Left kidney (tissue), 2 donors: ENCODE data around the gene SLC7A8. TPM values are rescaled to one million over a fixed set of nuclear protein-coding genes. Genes with fewer than 3 reads are reported as not detected.

ENCODE experiments used
- DNase-seq: peaks from one replicate; pipeline ENCODE4 v3.0.0-alpha.2; 2013
- polyA plus RNA-seq: library from polyadenylated mRNA; unstranded; fragments of 120-200 nt; gene quantifications from one replicate; pipeline ENCODE4 v1.2.1, GENCODE V29; 2013; ENCODE audit not compliant: insufficient read length

SLC7A8 gene
- polyA plus RNA-seq, 1 donor: 92.4 TPM

DNA sequence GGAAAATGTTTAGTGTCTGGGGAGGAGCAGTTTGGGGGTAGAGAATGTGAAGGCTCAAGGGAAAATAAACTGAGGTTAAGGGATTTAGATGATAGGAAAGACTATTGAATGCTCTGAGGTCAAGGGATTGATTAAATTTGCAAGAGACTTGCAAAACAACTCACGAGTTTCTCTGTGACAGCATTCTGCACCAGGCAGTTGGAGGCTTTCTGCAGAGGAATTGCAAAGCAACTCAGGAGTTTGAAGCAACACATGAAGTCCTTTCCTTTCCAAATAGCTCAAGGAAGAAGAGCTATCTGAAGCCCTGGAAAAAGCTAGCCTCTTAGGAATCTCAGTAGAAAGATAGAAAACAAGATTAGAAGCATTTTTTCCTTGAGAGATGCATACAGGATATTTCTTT is 23.9 kb downstream of the SLC7A8 start:
- no peak for DNase-seq

DNA sequence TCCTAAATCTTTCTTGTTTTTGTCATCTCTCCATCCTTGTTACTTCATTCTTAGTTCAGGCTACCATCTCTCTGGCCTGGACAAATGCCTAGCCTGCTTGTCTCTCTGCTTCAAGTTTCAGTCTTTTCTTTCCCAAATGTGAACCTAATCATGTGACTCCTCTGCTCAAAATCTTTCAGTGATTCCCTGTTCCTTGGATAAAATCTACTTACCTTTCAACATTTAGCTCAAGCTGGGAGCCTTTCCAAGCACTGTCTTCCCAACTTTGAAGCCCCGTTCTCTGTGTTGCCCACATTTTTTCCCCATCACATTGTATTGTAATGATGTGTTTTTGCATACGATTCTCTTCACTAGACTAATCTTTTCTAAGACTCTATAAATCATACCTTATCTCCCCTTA is 24.7 kb downstream of the SLC7A8 start:
- no peak for DNase-seq

DNA sequence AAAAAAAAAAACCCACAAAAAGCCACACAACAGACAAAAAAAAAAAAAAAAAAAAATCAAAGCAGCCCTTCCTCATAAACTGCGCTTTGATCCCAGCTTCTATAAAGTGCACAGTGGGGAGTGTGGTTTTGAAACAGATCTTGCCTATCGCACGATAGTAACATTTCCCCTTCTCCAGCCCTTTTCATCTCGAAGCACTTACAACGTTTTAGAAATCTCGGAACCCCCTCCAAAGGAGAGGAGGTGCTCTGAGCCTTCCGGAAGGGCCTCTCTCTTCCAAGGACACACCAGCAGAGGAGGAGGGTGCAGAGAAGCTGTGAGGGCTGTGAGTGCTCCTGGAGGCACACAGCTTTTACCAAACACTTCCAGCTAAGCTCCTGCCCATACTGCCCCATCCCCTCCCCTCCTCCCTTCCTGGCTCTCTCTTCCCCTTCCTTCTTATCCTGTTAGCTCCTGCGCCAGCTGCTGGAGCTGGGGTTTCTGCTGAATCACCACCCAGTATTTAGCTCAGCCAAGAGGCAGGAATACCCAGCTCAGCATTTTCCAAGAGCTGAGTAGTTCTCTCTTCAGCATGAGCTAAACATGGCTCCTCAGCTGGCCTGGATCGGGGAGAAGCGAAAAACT is 28.4 kb downstream of the SLC7A8 start:
- DNase-seq: no peak

DNA sequence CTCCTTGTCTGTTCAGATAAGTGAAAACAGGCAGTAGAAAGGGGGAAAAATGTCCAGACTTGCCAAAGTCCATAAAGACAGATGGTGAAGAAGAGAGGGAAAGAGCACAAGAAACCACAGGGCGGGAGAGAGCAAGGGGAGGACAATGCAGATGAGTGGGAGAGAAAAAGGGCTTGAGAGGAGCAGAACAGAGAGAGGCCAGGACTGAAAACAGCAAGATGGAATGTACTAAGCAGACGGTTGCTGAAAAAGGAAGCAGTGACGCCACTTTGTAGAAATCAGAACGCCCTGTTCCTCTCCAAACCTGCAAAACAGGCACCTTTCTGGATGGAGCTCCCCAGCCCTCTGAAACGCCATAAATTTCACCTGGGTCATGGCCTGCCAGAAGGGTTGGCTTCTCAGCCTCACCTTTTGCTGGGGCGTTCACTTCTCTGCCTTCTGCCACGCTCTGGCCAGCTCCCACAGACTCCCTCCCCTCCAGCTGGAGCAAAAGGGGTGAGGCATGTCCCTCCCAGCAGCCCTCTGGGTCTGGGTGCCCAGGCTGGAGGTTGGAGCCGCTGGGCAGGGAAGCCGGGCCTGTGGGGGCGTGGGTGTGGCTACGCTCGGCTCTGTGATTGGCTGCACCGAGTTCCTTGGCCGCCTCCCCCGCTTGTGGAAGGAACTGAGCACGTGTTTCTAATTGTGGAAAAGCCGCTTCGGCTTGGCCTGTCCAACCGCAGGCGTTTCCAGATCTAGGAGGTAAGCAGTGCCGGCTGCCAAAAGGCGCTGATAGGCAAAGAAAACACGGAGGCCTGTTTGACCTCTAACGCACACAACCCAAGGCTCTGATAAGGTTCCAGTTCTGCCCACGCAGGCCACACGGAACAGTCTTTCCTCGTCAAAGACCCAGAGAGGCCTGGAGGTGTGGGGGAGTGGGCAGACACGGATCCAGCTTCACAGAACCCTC is 29.3 kb downstream of the SLC7A8 start:
- DNase-seq: no peak

DNA sequence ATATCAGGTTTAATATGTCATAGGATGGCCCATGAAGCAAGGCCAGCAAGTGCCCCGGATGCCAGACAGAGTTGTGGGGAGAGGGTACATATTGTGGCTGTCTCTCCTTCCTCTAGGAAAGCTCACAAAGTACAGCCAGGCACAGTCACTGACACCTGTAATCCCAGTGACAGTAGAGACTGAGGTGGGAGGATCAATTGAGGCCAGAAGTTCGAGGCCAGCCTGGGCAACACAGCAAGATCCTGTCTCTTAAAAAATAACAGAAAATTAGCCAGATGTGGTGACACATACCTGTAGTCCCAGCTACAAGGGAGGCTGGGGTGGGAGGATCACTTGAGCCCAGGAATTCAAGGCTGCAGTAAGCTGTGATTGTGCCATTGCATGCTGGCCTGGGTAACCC is 32.1 kb downstream of the SLC7A8 start:
- DNase-seq: no peak

DNA sequence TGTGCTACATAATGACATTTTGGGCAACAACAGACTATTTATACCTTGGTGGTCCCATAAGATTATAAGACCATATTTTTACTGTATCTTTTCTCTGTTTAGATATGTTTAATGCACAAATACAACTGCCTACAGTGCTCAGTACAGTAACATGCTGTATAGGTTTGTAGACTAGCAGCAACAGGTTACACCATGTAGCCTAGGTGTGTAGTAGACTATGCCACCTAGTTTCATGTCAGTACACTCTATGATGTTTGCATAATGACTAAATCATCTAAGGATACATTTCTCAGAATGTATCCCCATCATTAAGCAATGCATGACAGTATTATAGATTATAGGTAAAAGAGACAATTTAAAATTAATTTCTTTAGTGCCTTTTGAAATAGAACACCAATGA is 33.7 kb downstream of the SLC7A8 start:
- no peak for DNase-seq

DNA sequence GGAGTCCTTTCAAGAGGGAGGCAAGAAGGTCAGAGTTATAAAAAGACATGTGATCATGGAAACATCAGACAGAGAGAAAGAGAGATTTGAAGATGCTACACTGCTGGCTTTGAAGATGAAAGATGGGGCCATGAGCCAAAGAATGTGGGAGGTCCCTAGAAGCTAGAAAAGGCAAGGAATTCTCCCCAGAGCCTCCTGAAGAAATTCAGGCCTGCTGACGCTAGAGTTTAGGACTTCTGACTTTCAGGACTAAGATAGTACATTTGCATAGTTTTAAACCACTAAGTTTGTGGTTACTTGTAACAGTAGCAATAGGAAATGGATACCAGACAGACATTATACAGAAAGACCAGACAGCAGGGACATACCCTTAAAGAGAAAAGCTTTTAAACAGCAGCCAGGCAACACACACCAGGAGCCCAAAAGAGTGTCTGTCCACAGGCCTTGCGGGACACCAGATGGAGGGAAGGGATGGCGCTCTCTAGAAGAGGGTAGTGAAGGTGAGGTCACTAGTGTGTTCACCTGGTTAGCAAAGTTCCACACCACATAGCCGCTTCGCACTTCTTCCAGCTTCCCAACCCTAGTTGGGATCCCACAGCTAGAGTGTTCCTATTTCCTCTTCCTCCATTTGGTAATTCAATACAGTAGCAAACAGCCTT is 34.7 kb downstream of the SLC7A8 start:
- DNase-seq: no peak

DNA sequence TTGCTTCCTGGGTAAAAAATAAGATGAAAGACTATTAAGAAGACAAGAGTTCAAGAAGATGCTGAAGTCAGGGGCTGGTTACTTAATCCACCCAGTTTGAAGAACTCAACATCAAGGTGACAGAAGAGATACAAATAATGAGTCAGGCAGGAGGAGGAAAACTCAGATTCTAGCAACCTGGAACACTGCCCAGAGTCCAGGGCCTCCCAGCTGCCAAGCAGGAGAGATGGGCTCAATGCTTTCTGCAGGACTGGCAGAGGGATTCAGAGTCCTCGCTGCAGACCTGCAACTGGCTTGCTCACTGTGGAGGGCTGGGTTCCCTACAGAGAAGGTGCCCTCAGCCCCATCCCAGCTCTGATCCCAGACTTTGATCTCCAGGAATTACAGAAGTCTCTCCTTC is 35.8 kb downstream of the SLC7A8 start:
- no peak for DNase-seq

DNA sequence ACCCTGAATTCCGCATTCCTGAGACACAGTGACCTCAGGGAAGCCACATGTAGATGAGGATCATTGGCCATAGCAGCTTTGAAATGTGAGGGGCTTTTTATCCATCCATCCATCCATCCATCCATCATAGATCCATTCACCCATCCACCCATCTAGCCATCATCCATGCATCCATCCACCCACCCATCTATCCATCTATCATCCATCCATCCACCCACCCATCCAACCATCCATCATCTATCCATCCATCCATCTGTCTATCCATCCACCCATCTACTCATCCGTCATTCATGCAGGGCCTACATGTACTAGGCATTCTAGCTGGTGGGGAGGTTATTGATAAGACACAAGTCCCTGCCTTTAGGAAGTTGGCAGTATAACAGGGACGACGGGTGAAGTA is 36.5 kb downstream of the SLC7A8 start:
- DNase-seq: no peak

DNA sequence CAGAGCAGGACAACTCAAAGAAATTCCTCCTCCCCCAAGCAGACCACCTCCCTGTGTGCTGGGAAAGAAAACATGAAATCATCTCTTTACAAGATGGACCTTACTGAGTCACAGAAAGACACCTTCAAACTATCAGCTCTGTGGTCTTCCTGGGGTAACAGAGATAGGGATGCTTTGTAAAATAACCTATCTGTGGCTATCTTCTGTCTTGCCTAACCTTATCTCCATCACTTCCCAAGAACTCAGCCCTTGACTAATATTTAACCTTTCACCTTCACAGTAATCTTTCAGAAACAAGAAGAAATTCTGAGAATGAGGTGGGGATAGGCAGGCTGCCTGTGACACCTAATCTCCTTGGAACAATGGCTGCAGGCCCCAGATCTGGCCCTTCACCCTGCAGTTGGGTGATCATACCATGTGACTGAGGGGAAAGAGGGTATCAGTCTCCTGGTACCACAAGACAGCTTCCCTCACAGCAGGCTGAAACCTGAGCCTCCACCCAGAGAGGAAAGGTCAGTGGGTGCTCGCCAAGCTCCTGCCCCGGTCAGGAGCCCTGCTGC is 37.0 kb downstream of the SLC7A8 start:
- no peak for DNase-seq

DNA sequence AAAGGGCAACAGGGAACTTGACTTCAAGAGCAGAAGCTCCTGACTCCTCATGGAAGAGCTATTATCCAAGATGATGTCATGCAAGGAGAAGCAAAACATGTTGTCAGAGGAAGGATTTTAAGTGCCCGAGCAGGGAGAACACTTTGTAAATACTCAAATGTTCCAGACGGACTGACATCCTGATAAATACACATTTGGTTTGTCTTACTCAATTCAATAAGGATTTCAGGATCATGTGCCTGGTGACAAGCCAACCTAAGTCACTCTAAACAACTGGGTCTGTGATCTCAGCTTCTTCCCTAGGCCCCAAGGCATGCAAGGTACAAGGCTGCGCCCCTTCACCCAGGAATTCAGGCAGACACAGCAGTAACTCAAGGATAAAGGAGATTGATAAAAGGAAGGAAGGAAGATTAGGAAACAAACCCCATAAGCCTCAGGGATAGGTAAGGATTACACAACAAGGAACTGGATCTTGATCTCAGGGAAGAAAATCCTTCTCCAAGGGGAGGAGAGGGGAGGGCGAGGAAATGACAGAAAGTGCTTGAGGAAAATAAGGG is 37.6 kb downstream of the SLC7A8 start:
- DNase-seq: no peak

DNA sequence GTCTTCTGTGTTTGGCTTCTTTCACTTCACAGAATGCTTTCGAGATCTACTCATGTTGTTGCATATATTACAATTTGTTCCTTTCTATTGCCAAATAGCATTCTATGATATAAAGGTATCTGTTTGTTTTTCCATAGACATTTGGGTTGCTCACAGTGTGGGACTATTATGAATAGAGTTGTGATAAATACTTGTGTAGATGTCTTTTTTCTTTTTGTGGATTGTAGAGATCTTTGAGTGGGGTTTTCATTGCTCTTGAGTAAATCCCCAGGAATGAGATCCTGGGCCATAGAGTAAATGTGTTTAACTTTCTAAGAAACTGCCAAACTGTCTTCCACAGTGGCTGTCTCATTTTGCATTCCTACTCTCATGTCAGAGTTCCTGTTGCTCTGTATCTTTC is 39.5 kb downstream of the SLC7A8 start:
- DNase-seq: no peak

DNA sequence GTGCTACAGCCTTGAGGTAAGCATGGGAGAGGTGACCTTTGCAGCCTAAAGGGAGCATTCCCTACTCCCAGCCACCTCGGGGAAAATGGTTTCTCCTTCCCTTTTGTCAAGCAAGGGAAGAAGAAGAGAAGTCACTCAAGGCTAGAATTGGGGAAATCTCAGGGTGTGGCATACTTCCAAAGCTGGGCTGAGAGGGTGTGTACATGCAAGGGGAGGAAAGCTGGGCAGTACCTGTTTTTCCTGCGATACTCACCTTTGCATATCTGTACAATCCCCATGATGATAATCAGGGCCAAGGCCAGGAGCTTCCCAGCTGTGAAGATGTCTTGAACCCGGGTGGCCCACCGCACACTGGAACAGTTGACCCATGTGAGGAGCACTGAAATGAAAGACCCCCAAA is 40.6 kb downstream of the SLC7A8 start:
- DNase-seq: no peak

DNA sequence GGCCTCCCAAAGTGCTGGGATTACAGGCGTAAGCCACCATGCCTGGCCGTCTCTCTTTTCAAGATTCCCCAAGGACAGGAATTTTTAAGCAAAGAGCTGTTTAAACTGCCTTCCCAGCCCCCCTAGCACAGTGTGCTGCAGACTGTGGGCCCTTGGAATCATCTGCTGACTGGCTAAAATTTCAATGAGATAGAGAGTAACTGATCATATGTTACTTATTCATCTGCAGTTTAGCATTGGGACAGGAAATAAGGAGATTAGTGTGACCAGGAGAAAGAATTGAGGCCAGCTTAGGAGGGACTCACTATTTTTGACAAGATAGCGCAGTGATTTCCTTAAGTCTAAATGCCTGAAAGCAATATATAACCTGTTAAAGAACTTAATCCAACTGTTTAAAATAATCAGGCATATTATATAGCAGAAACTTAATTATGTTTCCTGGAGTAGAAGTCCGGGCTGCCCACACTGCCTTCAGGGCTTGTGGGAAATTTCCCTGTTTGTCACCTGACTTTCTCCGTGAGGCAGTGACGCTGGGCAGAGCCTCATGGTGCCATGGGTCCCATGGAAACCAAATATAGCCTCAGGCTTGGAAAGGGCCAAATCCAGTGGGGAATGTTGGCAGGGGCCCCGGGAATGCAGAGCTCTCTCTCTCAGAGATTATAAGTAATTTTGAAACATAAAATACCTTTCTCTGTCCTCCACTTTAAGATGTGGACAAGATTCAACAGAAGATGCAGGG is 41.6 kb downstream of the SLC7A8 start:
- DNase-seq: no peak

DNA sequence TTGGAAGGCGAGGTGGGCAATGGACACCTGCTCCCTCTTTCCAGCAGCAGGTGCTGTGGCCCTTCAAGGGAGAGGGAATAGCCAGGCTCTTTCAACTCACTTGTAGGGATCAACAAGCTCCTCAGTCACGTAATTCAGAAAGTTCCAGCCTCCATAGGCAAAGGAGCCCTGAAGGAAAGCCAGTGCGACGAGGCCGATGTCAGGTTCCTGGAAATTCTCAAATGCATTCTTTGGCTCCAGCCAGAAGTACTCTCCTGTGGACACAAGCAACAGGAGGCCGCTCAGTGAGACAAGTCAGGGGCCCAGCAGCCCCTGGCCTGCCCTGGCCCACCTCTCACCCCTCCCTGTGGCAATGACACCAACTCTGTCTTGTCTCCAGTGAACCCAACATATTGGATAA is 43.1 kb downstream of the SLC7A8 start:
- DNase-seq: no peak

DNA sequence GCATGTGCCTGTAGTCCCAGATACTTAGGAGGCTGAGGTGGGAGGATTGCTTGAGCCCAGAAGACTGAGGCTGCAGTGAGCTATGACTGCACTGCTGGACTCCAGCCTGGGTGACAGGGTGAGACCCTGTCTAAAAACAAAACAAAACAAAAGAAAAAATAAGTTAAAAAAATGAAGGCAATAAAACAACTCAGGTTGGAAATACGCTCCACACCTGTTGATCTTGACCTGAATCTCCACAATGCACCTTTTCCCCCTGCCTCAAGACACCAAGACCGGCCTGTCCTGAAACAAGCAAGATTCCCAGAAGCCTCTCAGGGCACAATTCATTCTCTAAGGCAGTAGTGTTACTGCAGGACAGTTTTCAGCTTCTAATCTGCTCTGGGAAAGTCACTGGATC is 43.6 kb downstream of the SLC7A8 start:
- no peak for DNase-seq

DNA sequence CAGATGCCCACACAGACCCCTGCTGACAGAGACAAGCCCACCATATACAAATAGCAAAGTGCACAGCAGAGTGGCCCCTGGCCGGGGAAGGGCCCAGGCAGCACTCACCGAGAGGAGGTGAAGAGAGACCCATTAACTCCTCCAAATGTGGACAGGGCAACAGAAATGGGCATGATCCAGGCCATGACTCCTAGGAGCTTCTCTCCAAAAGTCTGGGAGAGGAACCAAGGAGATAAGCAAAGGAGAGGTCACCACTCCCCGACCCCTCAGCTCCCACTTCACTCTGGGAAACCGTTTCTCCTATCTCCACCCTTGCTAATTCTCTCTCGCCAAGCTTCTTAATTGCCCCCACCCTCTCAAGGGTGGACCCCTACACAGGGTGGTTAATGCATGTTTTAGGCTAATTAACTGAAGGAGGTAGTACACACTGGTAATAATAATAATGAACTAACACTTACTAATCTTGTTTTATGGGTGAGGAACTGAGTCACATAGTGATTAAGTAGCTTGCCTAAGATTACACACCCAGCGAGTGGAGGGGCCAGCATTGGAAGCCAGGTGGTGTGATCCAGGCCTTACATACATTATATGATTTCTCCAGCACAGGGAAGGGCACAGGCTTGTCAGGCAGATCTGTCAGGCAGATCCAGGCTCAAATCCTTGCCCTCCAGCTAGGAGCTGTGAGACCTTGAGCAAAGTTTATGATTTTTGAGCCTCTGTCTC is 45.5 kb downstream of the SLC7A8 start:
- no peak for DNase-seq

DNA sequence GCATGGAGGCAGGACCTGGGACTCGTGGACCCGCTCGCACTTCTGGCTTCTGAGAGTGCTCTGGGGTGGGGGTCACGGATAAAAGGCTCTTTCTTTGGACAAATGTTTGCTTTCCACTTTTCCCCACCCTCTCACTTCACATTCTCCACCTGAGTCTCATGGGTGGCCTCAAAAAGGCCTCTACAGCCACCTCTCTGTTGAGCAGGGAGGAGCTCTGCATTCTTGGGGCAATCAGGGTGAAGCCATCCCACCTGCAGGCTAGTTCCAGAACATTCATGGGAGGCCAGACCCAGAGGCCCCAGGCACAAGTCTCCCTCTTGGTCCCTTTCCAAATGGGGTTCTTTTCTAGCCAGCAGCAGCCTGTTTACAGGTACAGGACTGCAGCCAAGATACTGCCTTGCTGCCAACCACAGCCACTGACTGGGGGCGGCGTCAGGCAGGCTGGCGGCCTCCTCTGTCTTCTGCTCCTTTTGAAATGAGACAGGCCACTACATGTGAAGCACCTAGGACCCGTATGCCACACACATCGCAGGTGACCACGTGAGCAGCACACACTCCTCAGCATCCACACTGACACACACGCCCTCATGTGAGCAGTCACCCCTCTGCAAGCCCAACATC is 46.2 kb downstream of the SLC7A8 start:
- no peak for DNase-seq

DNA sequence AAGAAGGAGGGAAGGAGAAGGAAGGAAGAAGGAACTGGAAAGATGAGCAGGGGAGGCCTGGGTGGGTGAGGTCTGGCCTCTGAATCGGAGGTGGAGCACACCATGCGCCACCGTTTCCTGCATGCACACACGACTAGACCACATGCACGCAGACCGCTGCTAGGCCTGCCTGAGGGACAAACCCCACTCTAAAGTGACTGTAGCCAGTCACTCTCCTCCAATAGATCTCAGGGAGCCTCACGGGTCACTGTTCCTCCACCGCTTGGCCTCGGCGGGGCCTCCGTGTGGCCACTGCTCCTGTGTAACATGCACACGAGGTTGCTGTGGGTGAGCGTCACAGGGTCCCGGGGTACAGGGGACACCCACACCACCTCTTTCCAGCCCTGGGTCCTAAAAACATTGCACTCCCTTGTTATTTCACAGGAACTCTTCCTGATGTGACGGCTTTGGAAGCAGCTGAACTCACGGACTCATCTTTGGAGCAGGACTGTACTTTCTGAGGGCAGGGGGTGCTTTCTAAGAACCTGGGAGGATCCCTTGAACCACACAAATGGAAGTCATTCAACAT is 46.8 kb downstream of the SLC7A8 start:
- no peak for DNase-seq

DNA sequence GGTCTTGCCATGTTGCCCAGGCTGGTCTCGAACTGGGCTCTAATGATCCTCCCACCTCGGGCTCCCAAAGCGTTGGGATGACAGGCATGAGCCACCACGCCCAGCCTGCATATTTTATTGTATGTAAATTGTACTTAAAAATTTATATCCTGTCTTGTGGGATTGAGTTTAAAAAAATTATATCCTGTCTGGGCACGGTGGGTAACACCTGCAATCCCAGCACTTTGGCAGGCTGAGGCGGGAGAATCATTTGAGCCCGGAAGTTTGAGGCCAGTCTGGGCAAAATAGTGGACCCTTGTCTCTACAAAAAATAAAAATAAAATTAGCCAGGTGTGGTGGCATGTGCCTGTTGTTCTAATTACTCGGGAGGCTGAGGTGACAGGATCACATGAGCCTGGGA is 50.5 kb downstream of the SLC7A8 start:
- no peak for DNase-seq
